ENCODE data around the gene ADAMTS7. TPM values are rescaled to one million over a fixed set of nuclear protein-coding genes. Genes with fewer than 3 reads are reported as not detected.

Gene ADAMTS7
- total and polyA plus RNA-seq, 2 of the 8 experiments (the other 6 are each of a cell fraction or from before 2014, with no cell fraction given): 27.9 to 45.2 TPM

- no peak for TF ChIP-seq ATF2 (IDR thresholded peaks at IDR 0.05; ENCODE audit: low read length)
- TF ChIP-seq JUND (IDR thresholded peaks at IDR 0.05; ENCODE audit: low read length): no peak
- TF ChIP-seq POLR2AphosphoS5 (IDR thresholded peaks at IDR 0.05; ENCODE audit: low read depth, low read length): no peak
- no peak for TF ChIP-seq CHD2 (IDR thresholded peaks at IDR 0.05; ENCODE audit: low read length)
- no peak for TF ChIP-seq EP300 (IDR thresholded peaks at IDR 0.05; ENCODE audit: borderline replicate concordance in 1 of 2, low read depth in 2 of 2, low read length in 2 of 2)
- TF ChIP-seq TAF7 (optimal IDR thresholded peaks at IDR 0.05; ENCODE audit: borderline replicate concordance, low read depth, low read length): no peak
- TF ChIP-seq POLR2A (IDR thresholded peaks at IDR 0.05; ENCODE audit: control extremely low read depth in 1 of 2, low read depth in 2 of 2, low read length in 2 of 2): no peak
Observed at GRCh38 chr15:78800806-78801205, 10.5 kb downstream of the ADAMTS7 start (continued).

Data from H1 (cell line).